DLD1 (cell line): ENCODE measurements around the gene CACNA2D4.

Experiments
- in situ Hi-C: cut with HindIII; loops from 2 replicates; pipeline ENCODE4 v1.10.0; 2017; ENCODE audit warnings: low sequenced_read_pairs

The CACNA2D4 gene

DNA sequence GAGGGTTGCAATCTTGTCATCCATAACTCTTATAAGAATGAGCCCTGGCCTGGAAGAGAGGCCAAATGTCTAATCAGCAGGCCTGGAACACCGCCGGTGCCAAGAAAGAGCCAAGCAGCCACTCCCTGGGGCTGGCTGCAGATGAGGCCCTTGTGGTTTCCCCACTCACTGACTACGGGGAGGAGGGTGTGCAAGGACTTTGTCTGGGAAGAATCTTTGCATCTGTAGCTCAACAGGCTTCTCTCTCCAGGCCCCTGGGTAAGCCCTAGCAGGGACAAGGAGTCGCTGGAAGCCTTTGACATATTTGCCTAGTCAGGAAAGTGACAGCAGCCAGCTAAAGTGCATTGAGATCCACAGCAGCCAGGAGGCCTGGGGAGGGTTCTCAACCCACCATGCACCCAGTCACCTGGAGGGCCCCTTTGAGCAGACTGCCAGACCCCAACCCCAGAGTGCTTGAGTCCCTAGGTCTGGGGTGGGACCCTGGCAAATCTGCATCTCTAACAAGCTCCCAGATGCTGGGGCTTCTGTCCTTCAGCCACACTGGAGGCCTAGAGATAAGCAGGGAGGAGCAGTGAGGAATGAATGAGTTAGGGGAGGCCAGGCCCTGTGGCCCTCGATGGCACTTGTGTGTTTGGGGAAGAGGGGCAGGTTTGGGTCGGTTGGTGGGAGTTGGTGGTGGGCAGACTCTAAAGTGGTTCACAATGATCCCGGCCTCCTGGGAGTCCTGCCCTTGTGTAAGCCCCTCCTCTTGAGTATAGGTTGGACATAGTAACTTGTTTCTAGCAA is 112.0 kb downstream of the CACNA2D4 start:
- in situ Hi-C loops: no loop called here

DNA sequence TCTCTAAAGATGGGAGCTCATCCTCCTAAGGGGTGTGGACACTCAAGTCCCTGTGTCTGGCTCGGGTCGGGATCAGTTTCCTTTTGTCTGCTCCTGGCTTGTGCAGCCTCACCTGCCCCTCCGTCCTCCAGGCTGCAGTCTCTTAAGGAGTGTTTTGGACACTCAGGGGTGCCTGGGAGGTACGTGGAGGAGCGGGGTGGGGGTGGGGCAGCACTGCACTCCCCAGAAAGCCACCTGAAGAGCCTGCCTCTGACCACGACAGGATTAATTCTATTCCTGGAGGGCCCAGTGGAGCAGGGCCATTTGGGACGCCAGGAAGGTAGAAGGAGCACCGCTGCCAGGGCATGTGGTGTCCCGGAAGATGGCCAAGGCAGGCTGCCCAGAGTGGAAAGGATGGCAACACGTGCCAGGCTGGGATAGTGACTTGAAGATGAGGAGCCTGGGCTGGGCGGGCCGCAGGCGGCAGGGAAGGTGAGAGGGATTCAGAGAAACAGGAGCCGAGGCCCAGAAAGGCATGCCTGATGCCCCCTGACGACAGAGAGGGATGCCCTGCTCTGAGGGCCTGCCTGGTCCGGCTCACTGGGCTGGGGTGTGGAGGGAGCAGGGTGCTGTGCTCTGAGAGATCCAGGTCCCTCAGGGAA is 112.9 kb downstream of the CACNA2D4 start:
- in situ Hi-C loops: no loop called here

DNA sequence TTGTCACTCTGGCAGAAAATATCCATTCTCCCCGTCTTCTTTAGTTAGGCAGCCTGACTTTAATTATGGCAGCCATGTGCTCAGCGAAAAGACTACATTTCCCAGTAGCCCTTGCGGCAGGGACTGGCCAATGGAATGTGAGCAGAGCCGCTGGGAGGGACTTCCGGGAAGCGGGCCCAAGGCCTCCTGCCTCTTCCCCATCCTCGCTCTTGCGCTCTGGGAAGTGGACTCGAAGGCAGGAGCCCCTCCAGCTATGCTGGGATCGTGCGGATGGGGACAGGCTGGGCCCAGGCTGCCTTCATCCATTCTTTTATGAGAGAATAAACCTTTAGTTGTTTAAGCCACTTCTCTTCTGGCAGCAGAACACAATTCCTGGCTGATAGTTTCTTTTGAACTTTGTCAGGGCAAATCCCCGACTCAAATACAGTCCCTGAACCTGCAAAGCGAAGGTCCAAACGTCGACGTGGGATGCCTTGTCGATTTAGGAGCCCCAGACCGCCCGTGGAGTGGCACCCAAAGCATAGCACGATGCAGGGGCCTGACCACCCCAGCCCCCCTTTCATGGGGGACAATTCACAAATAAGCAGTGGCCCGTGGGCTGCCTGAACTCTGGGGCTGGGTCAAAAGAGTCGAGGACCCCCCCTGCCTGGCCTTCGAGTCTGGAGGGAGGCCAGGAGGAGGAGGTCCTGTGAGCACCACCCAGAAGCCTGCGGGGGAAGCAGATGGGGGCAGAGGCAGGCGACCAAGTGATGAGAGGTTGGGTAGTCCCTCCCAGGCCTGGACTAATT is 113.7 kb downstream of the CACNA2D4 start:
- in situ Hi-C loops: no loop called here

DNA sequence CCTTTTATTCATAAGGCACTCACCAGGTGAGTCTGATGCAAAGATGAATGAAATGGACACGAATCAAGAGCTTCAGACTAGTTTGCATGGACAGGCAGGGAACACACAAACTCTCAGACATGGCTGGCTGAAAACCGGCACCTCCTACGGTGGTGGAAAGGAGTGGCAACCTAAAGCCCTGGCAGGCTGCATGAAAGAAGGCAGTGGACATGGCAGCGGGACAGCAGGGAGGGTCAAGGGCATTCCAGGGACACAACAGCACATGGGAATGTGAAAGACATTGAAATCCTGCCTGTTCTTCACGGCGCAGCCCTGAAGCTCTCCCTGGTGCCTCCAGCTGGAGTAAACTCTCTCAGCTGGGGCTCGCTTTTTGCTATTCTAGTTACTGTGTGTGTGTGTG is 114.7 kb downstream of the CACNA2D4 start:
- in situ Hi-C loops: no loop called here

DNA sequence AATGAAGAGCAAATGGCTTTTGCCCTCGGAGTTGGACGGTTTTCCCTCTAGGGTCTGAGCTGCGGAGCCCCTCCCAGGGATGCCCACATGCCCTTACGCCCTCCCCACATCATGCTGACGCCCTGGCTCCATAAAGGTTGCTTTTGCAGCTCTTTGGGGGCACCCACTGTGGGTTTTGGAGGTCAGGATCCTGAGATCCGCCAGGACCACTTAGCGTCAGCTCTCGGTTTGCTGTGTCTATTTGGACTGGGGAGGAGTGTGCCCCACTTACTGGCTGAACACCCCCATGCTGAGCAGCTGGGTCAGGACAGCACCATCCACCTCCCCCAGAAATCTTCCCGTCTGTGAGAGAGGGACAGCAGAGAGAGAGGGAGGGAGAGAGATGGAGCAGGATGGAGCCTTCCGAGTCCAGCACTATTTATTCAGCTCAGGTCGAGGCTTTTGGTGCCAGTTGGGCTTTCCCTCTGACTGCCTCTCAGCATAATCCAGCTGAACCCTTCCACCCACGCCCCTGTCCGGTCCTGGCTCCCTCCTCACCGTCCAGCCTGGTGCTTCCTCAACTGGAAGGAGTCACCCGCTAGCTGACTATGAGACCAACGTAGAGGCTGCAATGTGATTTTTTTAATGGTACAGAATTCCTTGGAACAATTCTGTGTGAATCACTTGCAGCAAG is 117.0 kb downstream of the CACNA2D4 start:
- in situ Hi-C loops: no loop called here

DNA sequence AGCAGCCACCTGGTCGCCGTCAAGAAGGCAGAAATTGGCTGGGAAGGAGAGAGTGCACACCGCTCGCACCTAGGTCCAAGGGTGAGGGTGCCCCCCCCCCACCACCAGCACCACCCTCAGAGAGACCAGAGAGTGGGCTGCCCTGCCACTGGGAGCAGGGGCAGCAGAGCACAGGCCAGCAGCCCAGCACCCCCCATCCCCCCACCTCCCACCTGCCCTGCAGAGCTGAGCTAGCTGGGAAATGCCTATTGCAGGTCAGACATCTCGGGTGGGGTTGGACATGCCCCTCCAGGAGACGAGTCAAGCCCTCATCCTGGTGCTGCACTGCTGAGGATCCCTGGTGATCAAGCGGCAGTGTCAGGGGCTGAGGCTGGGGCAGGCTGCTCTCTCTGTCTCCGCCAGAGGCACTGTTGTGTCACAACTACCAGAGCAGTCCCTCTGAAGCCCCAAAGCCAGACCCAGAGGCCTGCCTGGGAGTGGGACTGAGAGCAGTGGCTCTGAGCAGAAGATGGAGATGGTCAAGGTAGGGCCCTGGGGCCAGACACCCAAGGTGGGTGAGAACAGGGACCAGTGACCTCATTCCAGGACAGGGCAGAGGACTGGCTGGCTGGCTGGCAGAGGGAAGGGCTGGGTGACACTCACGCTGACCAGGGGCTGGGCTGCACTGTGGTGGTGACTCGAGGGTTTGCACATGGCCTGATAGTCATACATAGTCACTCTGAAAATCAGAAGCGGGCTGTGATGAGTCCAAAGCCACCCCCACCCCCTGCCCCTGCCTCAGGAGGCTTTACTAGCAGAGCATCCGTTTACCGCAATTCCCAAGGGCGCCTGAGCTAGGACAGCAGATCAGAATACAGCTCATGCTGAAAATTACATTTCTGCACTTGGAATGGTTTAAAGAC is 117.8 kb downstream of the CACNA2D4 start:
- in situ Hi-C loops: no loop called here

DNA sequence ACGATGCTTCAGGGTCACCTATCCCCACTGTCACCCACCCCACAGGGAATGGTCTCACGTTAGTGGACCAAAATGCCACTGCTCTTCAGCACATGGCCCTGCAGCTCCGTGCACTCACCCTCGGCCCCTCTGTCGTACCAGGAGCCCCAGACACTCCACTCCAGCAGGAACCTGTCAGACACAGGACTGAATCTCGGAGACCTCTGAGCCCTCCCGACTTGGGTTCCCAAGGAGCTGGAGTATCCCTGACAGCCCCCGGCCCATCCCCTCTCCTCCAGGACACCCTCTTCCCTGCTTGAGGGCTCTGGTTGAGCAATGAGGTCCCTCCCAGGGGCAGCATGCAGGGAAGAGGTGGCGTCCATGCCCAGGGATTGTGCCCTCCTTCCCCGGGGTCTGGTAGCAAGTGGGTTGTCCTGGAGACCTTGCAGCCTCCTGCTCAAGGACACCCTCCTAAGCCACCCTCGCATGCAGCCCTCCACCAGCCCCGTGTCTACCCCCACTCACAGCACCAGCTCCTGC is 118.5 kb downstream of the CACNA2D4 start:
- in situ Hi-C loops: no loop called here

DNA sequence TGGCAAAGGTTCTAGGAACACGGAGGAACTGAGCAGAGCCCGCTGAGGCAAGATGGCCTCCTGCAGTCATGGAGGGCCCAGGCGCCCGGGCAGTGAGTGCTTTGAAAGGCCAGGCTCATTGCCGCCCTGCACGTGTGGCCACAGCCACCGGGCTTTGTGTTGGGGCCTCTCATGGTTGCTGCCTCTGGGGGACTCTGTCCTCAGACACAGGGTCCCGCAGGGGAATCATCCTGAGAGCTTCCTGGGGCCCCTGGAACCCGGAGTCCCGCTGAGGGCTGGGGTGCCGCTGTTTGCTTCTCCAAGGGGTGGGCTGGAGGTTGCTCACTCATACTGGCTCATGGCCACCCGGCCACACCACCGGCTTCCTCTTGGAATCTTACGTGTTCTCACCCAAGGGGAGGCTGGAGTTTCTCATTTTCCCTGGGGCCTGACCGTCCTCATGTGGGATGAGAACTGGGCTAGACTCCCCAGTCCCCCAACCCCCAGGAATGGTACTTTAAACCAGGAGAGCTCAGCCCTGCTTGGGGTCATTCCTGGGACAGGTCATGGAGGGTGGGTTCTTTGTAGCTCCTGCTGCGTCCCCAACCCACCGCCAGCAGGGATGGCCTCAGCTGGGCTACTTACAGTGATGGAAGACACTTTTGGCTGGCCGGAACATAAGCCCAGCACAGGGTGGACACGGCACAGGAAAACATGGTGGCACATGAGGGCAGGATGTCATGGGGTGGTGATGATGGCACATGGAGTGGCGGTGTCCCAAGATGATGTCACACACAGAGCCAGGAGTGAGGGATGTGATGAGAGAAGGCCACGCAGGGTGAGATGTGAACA is 119.2 kb downstream of the CACNA2D4 start:
- in situ Hi-C loops: no loop called here

DNA sequence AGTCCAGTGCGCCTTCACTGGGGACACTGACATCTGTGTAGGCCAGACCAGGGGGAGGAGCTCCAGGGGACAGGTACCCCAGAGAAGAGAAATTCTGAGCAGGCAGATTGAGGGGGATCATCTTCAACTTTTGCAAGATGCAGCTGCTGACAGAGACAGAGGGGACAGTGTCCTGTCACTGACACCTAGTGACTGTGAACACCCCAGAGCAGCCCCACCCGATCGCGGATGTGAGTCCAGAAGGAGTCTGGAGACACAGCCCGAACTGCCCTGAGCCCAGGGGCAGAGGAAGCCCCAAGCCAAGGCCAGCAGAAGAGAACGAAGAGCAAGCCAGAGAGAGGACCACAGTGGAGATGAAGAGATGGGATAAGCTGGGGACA is 119.8 kb downstream of the CACNA2D4 start:
- in situ Hi-C loops: no loop called here

DNA sequence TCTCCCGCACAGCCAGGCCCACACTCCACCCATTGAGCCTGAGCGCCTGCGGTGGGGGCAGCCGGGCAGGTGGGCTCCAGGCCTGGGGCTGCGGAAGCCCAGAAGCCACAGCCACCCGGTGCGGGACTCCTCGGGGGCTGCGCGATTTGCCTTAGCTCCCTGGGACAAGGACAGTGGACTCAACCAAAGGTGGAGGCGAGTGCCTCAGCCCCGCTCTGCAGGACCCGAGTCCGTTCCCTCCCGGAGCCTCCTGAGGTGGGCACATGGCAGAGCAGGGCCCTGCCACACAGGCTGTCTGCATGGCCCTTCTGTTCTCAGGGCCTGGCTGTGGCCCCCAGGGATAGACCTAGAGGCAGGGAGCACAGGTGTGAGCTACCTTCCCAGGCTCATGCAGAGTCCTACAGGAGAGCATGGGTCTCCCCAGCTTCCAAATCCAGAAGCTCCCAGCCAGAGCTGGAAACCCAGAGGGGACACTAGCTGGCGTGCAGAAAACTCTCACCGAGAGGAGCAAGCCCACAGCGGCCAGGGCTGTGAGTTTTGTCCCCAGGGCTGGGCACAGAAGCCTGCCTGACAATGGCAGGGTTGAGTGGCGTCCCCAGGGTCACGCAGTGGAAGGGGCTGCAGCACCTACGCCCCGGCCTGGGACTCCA is 120.3 kb downstream of the CACNA2D4 start:
- in situ Hi-C loops: no loop called here

DNA sequence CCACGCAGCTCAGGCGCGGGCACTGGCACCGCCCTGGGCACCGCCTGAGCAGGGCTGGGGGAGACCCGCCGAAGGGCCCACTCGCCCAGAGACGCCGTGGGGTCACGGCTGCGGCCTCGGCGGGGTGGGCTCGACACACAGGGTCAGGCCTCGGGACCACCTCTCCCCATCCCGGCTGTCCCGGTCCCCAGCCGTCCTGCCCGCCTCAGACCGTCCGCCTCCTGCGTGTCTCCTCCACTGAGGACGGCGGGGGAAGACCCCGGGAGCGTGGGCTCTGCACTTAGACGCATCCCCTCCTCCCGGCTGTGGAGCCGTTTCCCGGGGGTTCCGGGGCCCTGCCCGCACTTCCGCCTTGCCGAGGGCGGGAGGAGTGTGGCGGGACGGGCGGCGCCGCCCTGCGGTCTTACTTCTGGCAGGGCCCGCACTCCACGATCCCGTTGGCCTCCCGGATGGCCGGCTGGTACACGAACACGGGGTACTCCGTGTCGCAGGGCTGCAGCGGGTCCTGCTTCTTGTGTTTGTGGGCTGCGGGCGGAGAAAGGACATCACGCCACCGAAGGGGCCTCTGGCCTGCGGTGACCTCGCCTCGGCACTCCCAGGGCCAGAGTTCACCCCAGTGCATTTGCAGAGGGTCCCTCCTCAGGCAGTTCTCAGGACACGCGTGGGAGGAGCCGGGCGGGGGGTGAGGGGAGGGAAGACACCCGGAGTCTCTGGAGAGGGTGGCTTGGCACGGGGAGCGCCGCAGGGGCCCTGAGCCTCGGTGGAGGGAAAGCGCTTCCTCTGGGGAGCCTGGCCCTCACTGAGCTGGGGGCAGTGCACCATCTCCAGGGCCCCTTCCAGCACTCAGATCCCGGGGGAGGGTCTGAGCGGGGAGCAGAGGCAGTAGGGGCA is 121.2 kb downstream of the CACNA2D4 start:
- in situ Hi-C loops: no loop called here

DNA sequence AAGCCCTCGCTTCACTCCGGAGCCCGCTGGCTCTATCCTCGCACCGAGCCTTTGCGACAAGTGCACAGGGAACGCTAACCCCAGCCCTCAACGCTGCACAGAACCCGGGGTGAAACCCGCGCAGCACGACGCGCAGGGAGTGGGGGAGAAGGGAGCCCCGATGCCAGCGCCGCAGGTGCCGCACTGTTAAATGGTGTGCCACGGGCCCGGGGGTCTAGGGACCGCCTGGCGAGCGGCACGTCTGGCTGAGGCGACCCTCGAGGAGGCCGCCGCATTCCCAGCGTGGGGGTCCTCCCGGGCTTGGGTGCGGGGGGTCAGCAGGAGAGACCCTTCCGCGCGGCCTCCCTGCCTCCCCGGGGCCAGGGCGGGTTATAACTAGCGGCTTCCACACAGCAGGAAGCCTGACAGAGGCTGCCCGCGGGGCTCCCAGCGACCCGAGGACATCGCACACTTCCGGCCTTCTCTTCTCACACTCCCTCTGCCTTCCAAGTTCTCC is 121.9 kb downstream of the CACNA2D4 start:
- in situ Hi-C loops: no loop called here

DNA sequence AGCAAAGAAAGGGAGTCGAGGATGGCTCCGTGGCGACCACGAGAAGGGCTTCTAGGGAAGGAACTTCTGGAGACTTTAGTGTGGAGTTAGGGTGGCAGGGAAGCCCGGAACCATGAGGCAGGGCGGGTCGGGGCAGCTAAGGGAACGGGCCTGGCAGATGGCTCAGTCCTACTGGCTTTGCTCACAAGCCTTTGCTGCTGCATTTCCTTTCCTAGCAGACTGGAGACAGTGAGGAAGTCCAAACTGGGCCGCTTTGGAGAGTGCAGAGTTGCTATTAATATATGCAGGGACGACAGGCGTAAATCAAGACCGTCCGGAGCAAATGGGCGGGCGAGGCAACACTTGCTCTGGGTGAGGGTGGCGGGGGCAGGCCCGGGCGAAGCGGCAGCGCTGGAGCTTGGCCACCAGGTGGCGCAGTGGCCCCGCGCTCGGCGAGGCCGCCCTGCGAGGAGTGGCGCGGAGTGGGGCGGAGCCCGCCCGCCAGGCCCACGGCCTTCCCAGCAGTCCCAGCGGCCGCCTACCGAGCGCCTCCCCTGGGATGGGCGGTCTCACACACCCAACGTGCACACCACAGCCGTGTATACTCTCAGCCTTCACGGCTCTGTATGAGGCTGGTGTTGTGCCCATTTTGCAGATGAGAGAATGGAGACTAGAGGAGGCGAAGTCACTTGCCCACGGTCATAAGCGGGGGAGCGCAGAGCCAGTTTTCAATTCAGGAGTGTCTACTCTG is 122.5 kb downstream of the CACNA2D4 start:
- in situ Hi-C loops: no loop called here

DNA sequence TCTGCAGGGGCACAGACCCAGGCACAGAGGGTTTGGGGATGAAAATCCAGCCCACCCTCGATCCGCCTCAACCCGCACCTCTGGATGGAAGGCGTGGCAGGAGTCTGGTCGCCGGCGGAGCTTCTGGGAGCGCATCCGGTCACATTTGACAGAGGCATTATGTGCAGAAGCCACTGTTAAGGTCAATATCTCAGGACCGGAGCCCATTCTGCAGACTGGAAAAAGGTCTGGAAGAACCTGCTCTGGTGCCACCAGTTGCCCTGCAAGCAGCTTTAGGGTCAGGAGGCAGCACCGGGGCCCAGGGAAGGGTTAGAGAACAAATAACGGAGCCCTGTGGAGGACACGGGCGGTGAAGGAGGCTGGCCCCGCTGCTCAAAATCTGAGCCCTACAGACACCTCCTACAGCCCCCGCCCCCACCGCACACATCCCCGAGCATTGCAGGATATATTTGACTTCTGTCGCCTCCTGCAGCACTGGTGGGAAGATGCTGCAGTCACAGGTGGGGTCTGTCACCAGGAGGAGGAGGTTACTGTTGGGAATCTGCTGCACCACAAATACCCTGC is 123.1 kb downstream of the CACNA2D4 start:
- in situ Hi-C loops: no loop called here

DNA sequence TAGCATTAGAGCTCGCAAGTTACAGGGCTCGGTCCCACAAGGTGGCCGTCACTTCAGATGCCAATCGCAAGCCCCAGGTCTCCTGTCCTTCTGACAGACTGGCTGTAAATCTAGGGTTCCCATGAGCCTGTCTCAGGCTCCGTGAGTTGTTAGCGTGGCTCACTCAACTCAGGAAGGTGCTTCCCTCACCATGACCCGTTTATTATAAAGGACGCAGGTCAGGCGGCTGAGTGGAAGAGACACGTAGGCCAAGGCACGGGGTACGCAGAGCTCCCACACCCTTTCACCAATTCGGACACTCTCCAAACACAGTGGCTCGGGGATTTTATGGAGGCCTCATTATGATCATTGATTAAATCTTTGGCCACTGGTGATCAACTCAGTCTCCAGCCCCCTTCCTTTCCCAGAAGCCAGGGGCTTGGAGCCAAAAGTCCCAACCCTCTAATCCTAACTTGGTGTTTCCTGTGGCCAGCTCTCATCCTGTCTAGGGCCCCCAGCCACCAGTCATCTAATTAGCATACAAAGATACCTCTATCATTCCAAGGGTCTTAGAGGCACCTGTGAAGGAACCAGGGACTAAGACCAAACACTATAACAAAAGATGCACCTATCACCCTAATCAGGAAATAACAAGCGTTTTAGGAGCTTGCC is 123.9 kb downstream of the CACNA2D4 start:
- in situ Hi-C loops: no loop called here
